Measurements from ENCODE around the gene SPTLC2.

DNA sequence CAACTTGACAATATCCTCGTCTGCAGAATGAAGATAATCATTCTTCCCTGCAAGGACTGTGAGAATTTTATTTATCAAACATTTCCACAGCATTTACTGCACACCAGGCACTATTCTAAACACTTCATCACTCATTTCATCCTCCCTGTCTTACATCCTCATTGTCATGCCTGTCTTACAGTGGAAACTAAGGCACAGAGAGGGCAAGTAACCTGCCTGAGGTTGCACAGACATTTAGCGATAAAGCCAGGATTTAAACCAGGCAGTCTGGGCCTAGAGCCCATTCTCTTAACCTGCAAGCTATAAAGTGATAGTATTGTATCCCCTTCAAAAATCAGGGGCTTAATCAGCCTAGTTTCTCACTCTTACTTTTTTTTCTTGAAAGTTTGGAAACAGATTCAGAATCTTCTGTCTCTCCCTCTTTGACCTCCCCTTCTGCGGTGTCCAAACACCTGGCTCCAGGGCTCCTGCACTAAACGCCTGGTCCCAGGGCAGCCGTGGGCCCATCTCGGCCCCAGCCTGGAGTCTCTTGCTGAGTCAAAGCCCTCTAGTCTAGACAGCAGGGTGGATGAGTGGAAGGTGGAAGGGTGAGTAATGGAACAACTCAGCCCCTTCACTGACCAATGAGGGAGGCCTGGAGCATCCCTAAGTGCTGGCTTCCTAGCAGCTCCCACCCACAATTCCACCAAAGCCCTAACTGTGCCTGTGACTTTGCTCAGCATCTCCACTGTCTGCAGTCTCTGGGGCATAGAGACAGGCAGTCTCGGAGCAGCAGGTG lies 130.3 kb downstream of the SPTLC2 start:
- no peak for TF ChIP-seq EP300 (IDR thresholded peaks at IDR 0.05)
- TF ChIP-seq, protein P1, sequence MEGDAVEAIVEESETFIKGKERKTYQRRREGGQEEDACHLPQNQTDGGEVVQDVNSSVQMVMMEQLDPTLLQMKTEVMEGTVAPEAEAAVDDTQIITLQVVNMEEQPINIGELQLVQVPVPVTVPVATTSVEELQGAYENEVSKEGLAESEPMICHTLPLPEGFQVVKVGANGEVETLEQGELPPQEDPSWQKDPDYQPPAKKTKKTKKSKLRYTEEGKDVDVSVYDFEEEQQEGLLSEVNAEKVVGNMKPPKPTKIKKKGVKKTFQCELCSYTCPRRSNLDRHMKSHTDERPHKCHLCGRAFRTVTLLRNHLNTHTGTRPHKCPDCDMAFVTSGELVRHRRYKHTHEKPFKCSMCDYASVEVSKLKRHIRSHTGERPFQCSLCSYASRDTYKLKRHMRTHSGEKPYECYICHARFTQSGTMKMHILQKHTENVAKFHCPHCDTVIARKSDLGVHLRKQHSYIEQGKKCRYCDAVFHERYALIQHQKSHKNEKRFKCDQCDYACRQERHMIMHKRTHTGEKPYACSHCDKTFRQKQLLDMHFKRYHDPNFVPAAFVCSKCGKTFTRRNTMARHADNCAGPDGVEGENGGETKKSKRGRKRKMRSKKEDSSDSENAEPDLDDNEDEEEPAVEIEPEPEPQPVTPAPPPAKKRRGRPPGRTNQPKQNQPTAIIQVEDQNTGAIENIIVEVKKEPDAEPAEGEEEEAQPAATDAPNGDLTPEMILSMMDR (IDR thresholded peaks at IDR 0.05): no peak

All from gastroesophageal sphincter (tissue), 3 donors.